Measurements from ENCODE around the gene RBBP7.
A peak's percentile ranks its signal among the peaks of the same experiment; 100 is the strongest.

Gene RBBP7

DNA sequence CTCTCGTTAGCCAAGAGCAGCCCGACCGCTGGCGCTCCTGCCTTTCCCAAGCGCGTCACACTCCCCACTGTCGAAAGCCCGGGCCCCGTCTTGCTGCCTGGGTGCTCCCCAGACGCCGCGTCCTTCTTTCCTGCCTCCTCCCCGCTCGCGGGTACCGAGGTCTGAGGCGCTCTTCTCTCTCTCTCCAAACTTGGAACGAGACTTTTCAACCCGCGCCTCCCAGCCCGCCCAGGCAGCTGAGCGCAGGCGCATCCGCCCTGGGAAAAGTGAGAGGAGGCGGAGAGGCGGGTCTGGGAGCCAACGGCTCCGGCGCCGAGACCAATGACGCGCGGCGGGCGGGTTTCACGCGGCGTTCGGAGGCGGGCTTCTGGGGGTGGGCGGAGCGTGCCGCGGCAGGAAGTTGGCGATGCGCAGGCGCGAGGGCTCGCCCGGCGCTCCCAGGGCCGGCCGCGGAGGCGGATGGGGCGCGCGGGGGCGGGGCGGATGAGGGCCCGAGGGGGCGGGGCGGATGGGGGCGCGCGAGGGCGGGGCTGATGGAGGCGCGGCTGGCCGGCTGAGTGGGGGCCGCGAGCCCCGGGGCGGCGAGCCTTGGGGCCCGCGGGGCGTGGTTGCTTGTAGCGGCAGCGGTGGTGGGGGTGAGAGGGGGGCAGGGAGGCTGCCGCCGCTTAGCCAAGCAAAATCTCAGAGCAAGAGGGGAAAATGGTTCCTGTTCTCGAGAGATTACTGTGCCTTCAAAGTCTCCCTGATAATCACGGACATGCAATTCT is at the start of gene RBBP7:
Gene RBBP7, minus strand, starts transcription at position 268 of the 767 bp plus-strand sequence. CDS start 309 bp downstream, outside the sequence.
- peaks cover 21% of the 10 kb centered on the region for H3K4me1 ChIP-seq (ENCODE audit: control insufficient read depth, low read depth, low read length)
- H3K9me3 ChIP-seq (ENCODE audit: control insufficient read depth, low read depth, low read length): no peaks in the 10 kb centered on the region
- peak within 1 kb of the TSS; percentile 89 for H3K27ac ChIP-seq (ENCODE audit: low read length)
- H3K27me3 ChIP-seq (ENCODE audit: control insufficient read depth, insufficient read depth, low read length): no peaks in the 10 kb centered on the region
- peak within 1 kb of the TSS; percentile 98 for H3K4me3 ChIP-seq (ENCODE audit: low read length)
- H3K36me3 ChIP-seq (ENCODE audit: control insufficient read depth, low read depth, low read length): peaks cover 22% of the 10 kb centered on the region
- H3K9ac ChIP-seq (ENCODE audit: low read length): peak within 1 kb of the TSS; percentile 91

DNA sequence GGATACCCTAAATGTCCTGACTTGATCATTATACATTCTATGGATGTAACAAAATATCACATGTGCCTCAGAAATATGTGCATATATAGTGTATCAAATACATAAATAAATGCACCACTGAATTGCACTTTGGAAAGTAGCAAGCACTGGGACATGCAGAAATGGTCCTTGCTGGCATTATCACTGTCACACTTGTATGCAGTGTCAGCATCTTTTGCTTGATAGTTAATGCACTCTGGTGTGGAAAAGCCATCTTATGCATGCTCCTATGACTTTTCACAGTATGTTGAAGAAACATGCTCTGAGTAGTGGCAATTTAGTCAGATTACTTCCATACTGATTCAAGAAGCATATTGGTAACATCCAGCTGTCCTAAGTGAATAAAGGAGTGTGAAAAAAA is 48.8 kb upstream of the RBBP7 start:
- Histone ChIP-seq H3K4me1 (ENCODE audit: control insufficient read depth, low read depth, low read length) (peaks cover 2% of the 10 kb centered on the region), H3K27ac (ENCODE audit: low read length) (no peak overlapping the region), H3K36me3 (ENCODE audit: control insufficient read depth, low read depth, low read length) (no peaks in the 10 kb centered on the region), H3K4me3 (ENCODE audit: low read length) (no peak overlapping the region), H3K27me3 (ENCODE audit: control insufficient read depth, insufficient read depth, low read length) (no peaks in the 10 kb centered on the region), H3K9me3 (ENCODE audit: control insufficient read depth, low read depth, low read length) (no peaks in the 10 kb centered on the region), H3K9ac (ENCODE audit: low read length) (no peak overlapping the region)

DNA sequence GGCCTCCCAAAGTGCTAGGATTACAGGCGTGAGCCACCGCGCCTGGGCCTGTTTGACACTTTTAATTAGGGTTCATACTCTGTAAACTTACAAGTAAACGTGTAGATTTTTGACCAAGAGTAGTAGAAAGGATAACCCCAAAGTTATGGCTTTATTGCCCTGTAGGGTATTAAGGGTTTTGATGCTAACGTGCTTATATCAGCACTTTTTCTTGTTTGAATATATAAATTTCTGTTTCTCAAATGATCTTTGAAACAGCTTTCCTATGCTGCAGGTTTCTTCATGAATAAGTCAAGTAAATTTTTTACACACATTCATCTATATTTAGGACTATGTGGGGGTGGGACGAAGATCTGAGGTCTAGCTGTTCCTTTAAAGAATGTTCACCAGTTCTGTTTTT is 47.0 kb upstream of the RBBP7 start:
- Histone ChIP-seq H3K27ac (ENCODE audit: low read length) (no peak overlapping the region), H3K36me3 (ENCODE audit: control insufficient read depth, low read depth, low read length) (no peaks in the 10 kb centered on the region), H3K9me3 (ENCODE audit: control insufficient read depth, low read depth, low read length) (no peaks in the 10 kb centered on the region), H3K9ac (ENCODE audit: low read length) (no peak overlapping the region), H3K4me1 (ENCODE audit: control insufficient read depth, low read depth, low read length) (no peaks in the 10 kb centered on the region), H3K4me3 (ENCODE audit: low read length) (no peak overlapping the region), H3K27me3 (ENCODE audit: control insufficient read depth, insufficient read depth, low read length) (no peaks in the 10 kb centered on the region)

DNA sequence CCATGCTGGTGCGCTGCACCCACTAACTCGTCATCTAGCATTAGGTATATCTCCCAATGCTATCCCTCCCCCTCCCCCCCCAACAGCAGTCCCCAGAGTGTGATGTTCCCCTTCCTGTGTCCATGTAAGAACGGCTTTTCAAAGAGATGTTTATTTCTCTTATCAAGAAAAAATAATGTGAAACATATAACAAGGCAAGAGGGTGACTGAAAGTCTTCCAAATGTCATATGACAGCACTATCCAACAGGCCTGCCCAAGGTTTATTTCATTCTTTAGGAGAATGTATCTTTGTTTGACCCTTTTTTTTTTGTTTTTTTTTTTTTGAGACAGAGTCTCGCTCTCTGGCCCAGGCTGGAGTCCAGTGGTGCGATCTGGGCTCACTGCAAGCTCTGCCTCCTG is 46.4 kb upstream of the RBBP7 start:
- Histone ChIP-seq H3K4me3 (ENCODE audit: low read length) (no peak overlapping the region), H3K27me3 (ENCODE audit: control insufficient read depth, insufficient read depth, low read length) (no peaks in the 10 kb centered on the region), H3K36me3 (ENCODE audit: control insufficient read depth, low read depth, low read length) (no peaks in the 10 kb centered on the region), H3K4me1 (ENCODE audit: control insufficient read depth, low read depth, low read length) (no peaks in the 10 kb centered on the region), H3K9ac (ENCODE audit: low read length) (no peak overlapping the region), H3K27ac (ENCODE audit: low read length) (no peak overlapping the region), H3K9me3 (ENCODE audit: control insufficient read depth, low read depth, low read length) (no peaks in the 10 kb centered on the region)

DNA sequence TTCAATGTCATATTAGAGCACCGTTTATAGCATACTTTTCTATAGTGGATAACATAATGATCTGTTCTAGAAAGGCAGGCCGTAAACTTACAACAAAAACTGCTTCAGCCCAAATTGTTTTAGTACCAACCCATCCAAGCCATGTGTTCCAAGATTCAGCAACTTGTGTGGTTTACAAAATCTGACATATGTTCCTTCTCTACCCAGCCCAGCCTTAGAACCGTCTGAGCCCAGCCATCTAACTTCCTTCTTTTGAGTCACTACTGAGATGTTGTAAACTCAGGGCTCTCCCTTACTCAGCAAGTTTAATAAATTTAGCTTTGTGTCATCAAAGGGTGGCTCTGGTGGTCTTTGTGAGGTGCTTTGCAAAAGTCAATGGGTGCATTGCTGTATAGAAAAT is 43.9 kb upstream of the RBBP7 start:
- H3K27ac ChIP-seq (ENCODE audit: low read length): no peak overlapping the region
- no peak overlapping the region for H3K9ac ChIP-seq (ENCODE audit: low read length)
- H3K4me1 ChIP-seq (ENCODE audit: control insufficient read depth, low read depth, low read length): no peaks in the 10 kb centered on the region
- H3K4me3 ChIP-seq (ENCODE audit: low read length): no peak overlapping the region
- H3K27me3 ChIP-seq (ENCODE audit: control insufficient read depth, insufficient read depth, low read length): no peaks in the 10 kb centered on the region
- no peaks in the 10 kb centered on the region for H3K9me3 ChIP-seq (ENCODE audit: control insufficient read depth, low read depth, low read length)
- no peaks in the 10 kb centered on the region for H3K36me3 ChIP-seq (ENCODE audit: control insufficient read depth, low read depth, low read length)

DNA sequence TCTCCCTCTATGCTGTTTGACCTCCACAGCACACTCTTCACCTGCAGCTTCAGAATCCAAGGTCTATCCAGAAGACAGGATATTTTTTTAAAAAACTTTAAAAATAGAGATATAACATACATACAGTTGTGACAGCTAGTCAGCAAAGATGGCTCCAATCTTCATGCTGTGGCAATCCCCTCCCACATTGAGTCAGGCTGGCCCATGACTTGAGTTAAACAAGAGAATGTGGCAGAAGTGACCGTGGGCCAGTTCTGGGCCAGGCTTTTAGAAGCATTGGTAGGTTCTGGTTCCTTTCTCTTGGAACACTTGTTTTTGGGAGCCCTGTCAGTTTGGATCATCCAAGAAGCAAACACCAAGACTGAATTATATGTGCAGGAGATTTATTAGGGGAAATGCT is 40.2 kb upstream of the RBBP7 start:
- H3K4me3 ChIP-seq (ENCODE audit: low read length): no peak overlapping the region
- no peaks in the 10 kb centered on the region for H3K4me1 ChIP-seq (ENCODE audit: control insufficient read depth, low read depth, low read length)
- no peaks in the 10 kb centered on the region for H3K9me3 ChIP-seq (ENCODE audit: control insufficient read depth, low read depth, low read length)
- no peaks in the 10 kb centered on the region for H3K36me3 ChIP-seq (ENCODE audit: control insufficient read depth, low read depth, low read length)
- H3K9ac ChIP-seq (ENCODE audit: low read length): no peak overlapping the region
- H3K27ac ChIP-seq (ENCODE audit: low read length): no peak overlapping the region
- H3K27me3 ChIP-seq (ENCODE audit: control insufficient read depth, insufficient read depth, low read length): no peaks in the 10 kb centered on the region

DNA sequence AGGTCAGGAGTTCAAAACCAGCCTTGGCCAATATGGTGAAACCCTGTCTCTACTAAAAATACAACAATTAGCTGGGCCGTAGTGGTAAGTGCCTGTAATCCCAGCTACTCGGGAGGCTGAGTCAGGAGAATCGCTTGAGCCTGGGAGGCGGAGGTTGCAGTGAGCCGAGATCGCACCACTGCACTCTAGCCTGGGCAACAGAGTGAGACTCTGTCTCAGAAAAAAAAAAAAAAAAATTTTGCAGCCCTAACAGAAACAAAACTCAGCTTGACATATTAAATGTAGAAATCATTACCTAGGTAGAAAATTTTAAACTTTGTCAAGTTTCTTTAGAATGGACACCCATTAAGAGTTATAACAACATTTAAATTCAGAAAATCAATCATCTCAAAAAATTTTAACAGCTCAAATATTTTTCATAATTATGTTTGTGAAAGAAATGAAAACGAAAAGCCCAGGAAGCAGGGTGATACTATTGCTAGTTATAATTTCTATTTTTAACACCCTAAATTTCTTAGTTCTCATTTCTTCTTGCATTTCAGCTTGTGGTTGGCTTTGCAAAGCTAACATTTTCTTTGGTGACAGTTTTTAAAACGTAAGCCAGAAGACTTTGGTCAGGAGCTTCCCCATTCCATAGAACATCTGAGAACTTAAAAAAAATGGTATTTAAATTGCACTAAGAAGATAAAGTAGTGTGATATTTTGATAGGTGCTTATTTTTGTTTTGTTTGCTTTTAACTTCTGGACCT is 33.3 kb upstream of the RBBP7 start:
- H3K27ac ChIP-seq (ENCODE audit: low read length): no peak overlapping the region
- H3K9ac ChIP-seq (ENCODE audit: low read length): no peak overlapping the region

DNA sequence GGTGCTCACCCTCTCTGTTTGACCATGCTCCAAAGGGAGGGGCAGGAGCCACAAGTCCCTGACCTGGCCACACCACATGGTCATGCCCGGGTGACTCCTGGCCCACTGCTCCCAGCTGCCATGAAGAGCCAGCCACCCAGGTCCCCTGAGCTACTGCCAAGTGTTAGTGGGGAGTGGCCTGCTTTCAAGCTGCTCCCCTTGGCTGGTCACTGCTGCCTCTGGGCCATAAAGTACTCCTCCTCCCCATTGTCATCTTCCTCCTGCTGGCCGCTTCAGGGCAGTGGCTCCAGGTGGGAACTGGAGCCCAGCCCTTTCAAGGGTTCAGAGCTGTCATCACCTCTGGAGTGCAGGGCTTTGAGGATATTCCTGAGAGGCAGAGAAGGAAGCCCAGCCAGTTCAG is 27.3 kb upstream of the RBBP7 start:
- Histone ChIP-seq H3K36me3 (ENCODE audit: control insufficient read depth, low read depth, low read length) (no peaks in the 10 kb centered on the region), H3K27me3 (ENCODE audit: control insufficient read depth, insufficient read depth, low read length) (no peaks in the 10 kb centered on the region)

More for the DNA sequence above, 33.3 kb upstream of the RBBP7 start:
- Histone ChIP-seq H3K27me3 (ENCODE audit: control insufficient read depth, insufficient read depth, low read length) (no peaks in the 10 kb centered on the region), H3K4me1 (ENCODE audit: control insufficient read depth, low read depth, low read length) (no peaks in the 10 kb centered on the region), H3K36me3 (ENCODE audit: control insufficient read depth, low read depth, low read length) (no peaks in the 10 kb centered on the region), H3K9me3 (ENCODE audit: control insufficient read depth, low read depth, low read length) (no peaks in the 10 kb centered on the region), H3K4me3 (ENCODE audit: low read length) (no peak overlapping the region)

DNA sequence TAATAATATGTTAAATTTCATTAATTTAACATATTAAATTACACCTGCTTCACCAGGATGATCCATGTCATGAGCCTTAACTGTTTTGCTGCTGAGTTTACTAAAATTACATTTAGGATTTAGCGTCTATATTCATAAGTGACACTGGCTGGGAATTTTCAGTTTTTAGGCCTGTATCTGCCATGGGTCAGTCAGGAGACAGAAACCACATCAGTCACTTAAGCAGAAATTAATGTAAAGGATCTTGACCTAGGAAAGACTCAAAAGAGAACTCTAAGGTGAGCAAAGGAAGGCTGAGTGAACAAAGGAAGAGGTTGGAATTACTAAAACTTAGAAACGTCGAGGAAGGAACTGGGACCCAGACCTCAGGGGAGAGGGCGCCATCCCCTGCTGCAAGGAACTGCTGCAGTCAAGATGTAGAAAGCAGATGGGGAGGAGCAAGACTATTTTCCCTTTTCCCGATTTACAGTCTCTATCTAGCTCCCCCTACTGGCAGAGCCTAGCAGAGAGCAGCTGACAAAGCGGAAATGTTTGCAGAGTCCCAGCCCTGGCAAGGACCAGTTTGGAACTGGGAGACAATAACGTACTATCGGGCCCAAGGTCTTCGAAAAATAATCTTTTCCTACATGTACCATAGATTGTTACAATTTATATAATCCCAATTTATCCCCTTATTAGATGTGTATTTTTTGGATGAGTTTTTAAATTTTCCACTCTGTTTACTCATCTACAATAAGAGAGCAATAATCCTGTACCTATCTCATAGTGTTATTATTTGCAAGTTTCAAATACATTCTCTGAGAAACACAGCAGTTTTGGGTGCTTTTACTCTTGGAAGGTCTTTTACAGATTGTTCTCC is 22.6 kb upstream of the RBBP7 start:
- H3K4me3 ChIP-seq (ENCODE audit: low read length): no peak overlapping the region

More for the DNA sequence above, 27.3 kb upstream of the RBBP7 start:
- no peak overlapping the region for H3K9ac ChIP-seq (ENCODE audit: low read length)
- no peak overlapping the region for H3K27ac ChIP-seq (ENCODE audit: low read length)
- H3K4me3 ChIP-seq (ENCODE audit: low read length): no peak overlapping the region
- H3K9me3 ChIP-seq (ENCODE audit: control insufficient read depth, low read depth, low read length): no peaks in the 10 kb centered on the region
- no peaks in the 10 kb centered on the region for H3K4me1 ChIP-seq (ENCODE audit: control insufficient read depth, low read depth, low read length)

DNA sequence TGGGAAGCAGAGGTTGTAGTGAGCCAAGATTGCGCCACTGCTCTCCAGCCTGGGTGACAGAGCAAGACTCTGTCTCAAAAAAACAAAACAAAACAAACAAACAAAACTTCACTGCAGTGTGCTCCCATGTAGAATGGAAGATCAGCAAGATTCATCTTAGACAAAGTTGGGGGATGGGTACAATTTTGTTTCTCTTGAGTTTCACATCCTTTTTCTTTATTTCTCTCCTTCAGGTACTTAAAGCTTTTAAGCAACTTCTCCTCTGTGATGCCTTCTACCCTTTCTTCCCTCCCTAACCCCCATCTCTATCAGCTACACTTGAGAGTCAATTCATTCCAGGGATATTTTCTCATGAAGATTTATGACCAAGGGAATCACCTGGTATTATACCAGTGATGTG is 15.5 kb upstream of the RBBP7 start:
- no peak overlapping the region for H3K9ac ChIP-seq (ENCODE audit: low read length)
- H3K27ac ChIP-seq (ENCODE audit: low read length): no peak overlapping the region

More for the DNA sequence above, 22.6 kb upstream of the RBBP7 start:
- Histone ChIP-seq H3K4me1 (ENCODE audit: control insufficient read depth, low read depth, low read length) (no peaks in the 10 kb centered on the region), H3K36me3 (ENCODE audit: control insufficient read depth, low read depth, low read length) (no peaks in the 10 kb centered on the region), H3K9ac (ENCODE audit: low read length) (no peak overlapping the region), H3K27me3 (ENCODE audit: control insufficient read depth, insufficient read depth, low read length) (no peaks in the 10 kb centered on the region), H3K27ac (ENCODE audit: low read length) (no peak overlapping the region), H3K9me3 (ENCODE audit: control insufficient read depth, low read depth, low read length) (no peaks in the 10 kb centered on the region)

DNA sequence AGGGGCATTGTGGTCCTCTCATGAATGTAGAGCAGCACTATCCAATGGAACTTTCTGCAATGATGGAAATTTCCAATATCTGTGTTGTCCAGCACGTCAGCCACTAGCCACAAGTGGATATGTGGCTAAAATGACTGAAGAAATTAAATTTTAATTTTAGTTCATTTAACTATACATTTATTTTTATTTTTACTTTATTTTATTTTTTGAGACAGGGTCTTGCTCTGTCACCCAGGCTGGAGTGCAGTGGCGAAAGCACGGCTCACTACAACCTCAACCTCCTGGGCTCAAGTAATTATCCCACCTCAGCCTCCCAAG is 13.3 kb upstream of the RBBP7 start:
- Histone ChIP-seq H3K4me1 (ENCODE audit: control insufficient read depth, low read depth, low read length) (peaks cover 4% of the 10 kb centered on the region), H3K9ac (ENCODE audit: low read length) (peak overlapping the region; percentile 79), H3K36me3 (ENCODE audit: control insufficient read depth, low read depth, low read length) (no peaks in the 10 kb centered on the region), H3K27me3 (ENCODE audit: control insufficient read depth, insufficient read depth, low read length) (peaks cover 4% of the 10 kb centered on the region), H3K4me3 (ENCODE audit: low read length) (peak overlapping the region; percentile 93), H3K9me3 (ENCODE audit: control insufficient read depth, low read depth, low read length) (no peaks in the 10 kb centered on the region), H3K27ac (ENCODE audit: low read length) (no peak overlapping the region)

More for the DNA sequence above, 15.5 kb upstream of the RBBP7 start:
- Histone ChIP-seq H3K36me3 (ENCODE audit: control insufficient read depth, low read depth, low read length) (no peaks in the 10 kb centered on the region), H3K9me3 (ENCODE audit: control insufficient read depth, low read depth, low read length) (no peaks in the 10 kb centered on the region), H3K27me3 (ENCODE audit: control insufficient read depth, insufficient read depth, low read length) (peaks cover 4% of the 10 kb centered on the region), H3K4me1 (ENCODE audit: control insufficient read depth, low read depth, low read length) (peaks cover 4% of the 10 kb centered on the region), H3K4me3 (ENCODE audit: low read length) (no peak overlapping the region)
